Measurements from ENCODE around the gene LY6G5C. TPM values are rescaled to one million over a fixed set of nuclear protein-coding genes. Genes with fewer than 3 reads are reported as not detected.

The LY6G5C gene
- total and polyA plus RNA-seq, 2 donors (not counting 1 experiment from before 2014, with no cell fraction given), result 0.76 to 3.4 TPM

DNA sequence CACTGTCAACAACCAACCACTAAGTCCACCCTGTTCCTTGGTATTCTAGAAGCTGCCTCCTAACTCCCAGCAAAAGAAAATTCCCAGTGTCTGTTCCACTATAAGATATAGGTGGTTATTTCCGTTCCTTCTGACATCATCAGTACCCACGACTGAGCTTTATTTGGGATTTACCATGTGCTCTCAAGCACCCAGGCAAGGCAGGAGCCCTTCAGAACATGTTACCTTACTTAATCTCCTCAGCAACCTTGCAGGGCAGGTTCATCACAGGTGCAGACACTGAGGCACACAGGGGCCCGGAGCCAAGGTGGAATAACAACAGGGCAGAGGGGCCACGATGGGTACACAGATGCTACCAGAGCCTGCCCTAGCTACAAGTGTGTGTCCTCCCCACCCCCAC is 11.5 kb upstream of the LY6G5C start:
- no peak overlapping the region for H3K4me3 Mint-ChIP-seq
- Histone ChIP-seq H3K36me3 (replicated peaks in 1 of 2; ENCODE audit: control extremely low read depth in 1 of 2, control insufficient read depth in 1 of 2, extremely low read depth in 1 of 2, insufficient read depth in 2 of 2, low read length in 1 of 2) (peaks cover 0 to 82% of the 10 kb centered on the region in 2 experiments), H3K27me3 (replicated peaks in 1 of 4; ENCODE audit: control extremely low read depth in 1 of 4, control insufficient read depth in 3 of 4, insufficient read depth in 4 of 4, low read length in 3 of 4) (no peaks in the 10 kb centered on the region), H3K9ac (ENCODE audit: low read length) (no peak overlapping the region), H3K4me2 (replicated peaks; ENCODE audit: low read depth, low read length, poor library complexity, severe bottlenecking) (no peak overlapping the region), H2AFZ (ENCODE audit: insufficient read depth, low read depth, low read length, poor library complexity, severe bottlenecking) (no peak overlapping the region), H3K9me3 (ENCODE audit: control extremely low read depth in 1 of 3, control insufficient read depth in 2 of 3, insufficient read depth in 1 of 3, low read length in 2 of 3) (no peaks in the 10 kb centered on the region), H3K79me2 (ENCODE audit: control insufficient read depth, insufficient read depth, low read length) (no peaks in the 10 kb centered on the region), H4K20me1 (ENCODE audit: control insufficient read depth, insufficient read depth, low read length, poor library complexity, severe bottlenecking) (no peaks in the 10 kb centered on the region), H3K4me1 (ENCODE audit: control insufficient read depth in 2 of 2, insufficient read depth in 2 of 2, low read length in 2 of 2) (peaks cover 10 to 18% of the 10 kb centered on the region in 2 donors), H3K4me3 (ENCODE audit: control extremely low read depth in 1 of 5, extremely low read depth in 1 of 5, insufficient read depth in 1 of 5, low read depth in 2 of 5, low read length in 4 of 5) (no peak overlapping the region), H3K27ac (ENCODE audit: low read length in 2 of 2) (no peak overlapping the region)
- intact Hi-C loops (cut with micrococcal nuclease), result no loop called here
- TF ChIP-seq, protein P1, sequence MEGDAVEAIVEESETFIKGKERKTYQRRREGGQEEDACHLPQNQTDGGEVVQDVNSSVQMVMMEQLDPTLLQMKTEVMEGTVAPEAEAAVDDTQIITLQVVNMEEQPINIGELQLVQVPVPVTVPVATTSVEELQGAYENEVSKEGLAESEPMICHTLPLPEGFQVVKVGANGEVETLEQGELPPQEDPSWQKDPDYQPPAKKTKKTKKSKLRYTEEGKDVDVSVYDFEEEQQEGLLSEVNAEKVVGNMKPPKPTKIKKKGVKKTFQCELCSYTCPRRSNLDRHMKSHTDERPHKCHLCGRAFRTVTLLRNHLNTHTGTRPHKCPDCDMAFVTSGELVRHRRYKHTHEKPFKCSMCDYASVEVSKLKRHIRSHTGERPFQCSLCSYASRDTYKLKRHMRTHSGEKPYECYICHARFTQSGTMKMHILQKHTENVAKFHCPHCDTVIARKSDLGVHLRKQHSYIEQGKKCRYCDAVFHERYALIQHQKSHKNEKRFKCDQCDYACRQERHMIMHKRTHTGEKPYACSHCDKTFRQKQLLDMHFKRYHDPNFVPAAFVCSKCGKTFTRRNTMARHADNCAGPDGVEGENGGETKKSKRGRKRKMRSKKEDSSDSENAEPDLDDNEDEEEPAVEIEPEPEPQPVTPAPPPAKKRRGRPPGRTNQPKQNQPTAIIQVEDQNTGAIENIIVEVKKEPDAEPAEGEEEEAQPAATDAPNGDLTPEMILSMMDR (IDR thresholded peaks at IDR 0.05), result no peak
- TF ChIP-seq EZH2 (IDR thresholded peaks at IDR 0.05; ENCODE audit: borderline replicate concordance, insufficient read depth, low read depth, low read length, poor library complexity, severe bottlenecking), result no peak
- DNase-seq (no peak), ATAC-seq (ENCODE audit: low read depth) (no peak)
- ChIA-PET CTCF (interaction anchor here (0.9 kb wide), 1 partner anchor 141 kb away, joined by 4 read pairs; no protein-coding TSS in a partner anchor), POLR2A (interaction anchor here (0.6 kb wide), 2 partner anchors 140 to 193 kb away, joined by 5 read pairs; no protein-coding TSS in a partner anchor)
- no peak overlapping the region for H3K27ac Mint-ChIP-seq
- H3K27me3 Mint-ChIP-seq, result no peaks in the 10 kb centered on the region
- H3K9me3 Mint-ChIP-seq (ENCODE audit: insufficient read depth), result no peaks in the 10 kb centered on the region
- 100% methylated on average over 3 of the region's 4 CpGs for WGBS (ENCODE audit: insufficient coverage)
- peaks cover 17% of the 10 kb centered on the region for H3K4me1 Mint-ChIP-seq

DNA sequence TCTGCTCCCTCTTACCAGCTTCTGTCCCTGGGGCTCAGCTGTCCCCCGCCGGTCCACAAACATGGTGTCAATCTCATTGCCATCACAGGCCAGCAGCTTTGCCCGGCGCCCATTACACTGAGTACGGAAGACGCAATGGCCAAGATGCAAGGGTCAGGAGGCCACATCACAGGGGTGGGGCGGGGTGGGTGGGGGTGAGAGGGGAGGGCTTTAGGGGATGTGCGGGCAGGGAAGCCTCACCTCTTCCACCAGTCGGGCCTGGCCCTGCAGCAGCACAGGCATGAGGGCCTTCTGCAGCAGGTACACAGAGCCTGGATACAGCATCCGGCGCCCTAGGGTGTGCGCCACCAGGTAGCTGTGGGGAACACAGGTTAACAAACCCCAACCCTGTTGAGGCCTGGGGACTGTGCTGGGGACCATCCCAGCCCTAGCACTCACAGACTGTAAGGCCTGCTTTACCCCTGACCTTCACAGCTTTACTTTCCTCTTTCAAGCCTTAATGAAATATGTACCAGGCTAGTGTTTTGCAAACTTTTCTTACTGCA is 10.8 kb upstream of the LY6G5C start:
- Mint-ChIP-seq H3K27ac (no peak overlapping the region), H3K4me1 (peaks cover 17% of the 10 kb centered on the region), H3K4me3 (no peak overlapping the region), H3K9me3 (ENCODE audit: insufficient read depth) (no peaks in the 10 kb centered on the region), H3K27me3 (no peaks in the 10 kb centered on the region)
- Histone ChIP-seq H3K27ac (ENCODE audit: low read length in 2 of 2) (no peak overlapping the region), H3K79me2 (ENCODE audit: control insufficient read depth, insufficient read depth, low read length) (no peaks in the 10 kb centered on the region), H3K9ac (ENCODE audit: low read length) (no peak overlapping the region), H3K9me3 (ENCODE audit: control extremely low read depth in 1 of 3, control insufficient read depth in 2 of 3, insufficient read depth in 1 of 3, low read length in 2 of 3) (no peaks in the 10 kb centered on the region), H2AFZ (ENCODE audit: insufficient read depth, low read depth, low read length, poor library complexity, severe bottlenecking) (no peak overlapping the region), H3K4me1 (ENCODE audit: control insufficient read depth in 2 of 2, insufficient read depth in 2 of 2, low read length in 2 of 2) (peaks cover 10 to 18% of the 10 kb centered on the region in 2 donors), H3K4me2 (replicated peaks; ENCODE audit: low read depth, low read length, poor library complexity, severe bottlenecking) (no peak overlapping the region), H3K27me3 (replicated peaks in 1 of 4; ENCODE audit: control extremely low read depth in 1 of 4, control insufficient read depth in 3 of 4, insufficient read depth in 4 of 4, low read length in 3 of 4) (no peaks in the 10 kb centered on the region), H3K4me3 (ENCODE audit: control extremely low read depth in 1 of 5, extremely low read depth in 1 of 5, insufficient read depth in 1 of 5, low read depth in 2 of 5, low read length in 4 of 5) (no peak overlapping the region), H3K36me3 (replicated peaks in 1 of 2; ENCODE audit: control extremely low read depth in 1 of 2, control insufficient read depth in 1 of 2, extremely low read depth in 1 of 2, insufficient read depth in 2 of 2, low read length in 1 of 2) (peaks cover 0 to 82% of the 10 kb centered on the region in 2 experiments), H4K20me1 (ENCODE audit: control insufficient read depth, insufficient read depth, low read length, poor library complexity, severe bottlenecking) (no peaks in the 10 kb centered on the region)
- ATAC-seq (ENCODE audit: low read depth) (no peak), DNase-seq (no peak)
- intact Hi-C loops (cut with micrococcal nuclease), result no loop called here
- no peak for TF ChIP-seq EZH2 (IDR thresholded peaks at IDR 0.05; ENCODE audit: borderline replicate concordance, insufficient read depth, low read depth, low read length, poor library complexity, severe bottlenecking)
- TF ChIP-seq, protein P1 (IDR thresholded peaks at IDR 0.05), result no peak
- 96% methylated on average over 9 of the region's 12 CpGs for WGBS (ENCODE audit: insufficient coverage)
- CTCF ChIA-PET, result interaction anchor here (1.0 to 1.6 kb wide), 2 partner anchors 78 to 80 kb away, joined by 3 to 4 read pairs; no protein-coding TSS in a partner anchor
- POLR2A ChIA-PET, result no interaction called here

All from B cell (primary cell).